ENCODE measurements around the gene ZBED1. TPM values are rescaled to one million over a fixed set of nuclear protein-coding genes. Genes with fewer than 3 reads are reported as not detected.

Gene ZBED1
- 10 to 100 TPM; 35.3 to 37.0 TPM for total RNA-seq

GRCh38 chrX:2500803-2501558, at the start of gene ZBED1, which contains the start of gene DHRSX:
ZBED1 (minus strand) TSS chrX:2500976; CDS start chrX:2490719, 10,257 bp downstream.
DHRSX (minus strand) TSS chrX:2500976; CDS start chrX:2500925, 51 bp downstream.
- peak; percentile 81 for ATAC-seq (ENCODE audit: low read depth)
- POLR2A ChIA-PET, result no interaction called here
- H3K4me1 Mint-ChIP-seq, result peaks cover 23% of the 10 kb centered on the region

GRCh38 chrX:2549876-2550275, 49.1 kb upstream of the ZBED1 start:
- POLR2A ChIA-PET, result no interaction called here
- Mint-ChIP-seq H3K36me3 (no peaks in the 10 kb centered on the region), H3K27me3 (no peaks in the 10 kb centered on the region), H3K27ac (no peak overlapping the region), H3K9me3 (peaks cover 8% of the 10 kb centered on the region), H3K4me1 (no peaks in the 10 kb centered on the region), H3K4me3 (no peak overlapping the region)
- ATAC-seq (ENCODE audit: low read depth) (no peak), DNase-seq (no peak)

More at GRCh38 chrX:2500803-2501558, at the start of gene ZBED1, which contains the start of gene DHRSX:
- no peaks in the 10 kb centered on the region for H3K27me3 Mint-ChIP-seq
- H3K4me3 Mint-ChIP-seq, result peak within 1 kb of the TSS; percentile 84
- peak within 1 kb of the TSS; percentile 87 for H3K27ac Mint-ChIP-seq
- peak; percentile 79 for DNase-seq
- no peaks in the 10 kb centered on the region for H3K9me3 Mint-ChIP-seq
- no peaks in the 10 kb centered on the region for H3K36me3 Mint-ChIP-seq

GRCh38 chrX:2548711-2549423, 48.1 kb upstream of the ZBED1 start:
- ATAC-seq (ENCODE audit: low read depth), result no peak
- DNase-seq, result no peak
- Mint-ChIP-seq H3K4me3 (no peak overlapping the region), H3K36me3 (no peaks in the 10 kb centered on the region), H3K27me3 (no peaks in the 10 kb centered on the region), H3K4me1 (no peaks in the 10 kb centered on the region), H3K9me3 (peaks cover 6% of the 10 kb centered on the region), H3K27ac (no peak overlapping the region)
- POLR2A ChIA-PET, result no interaction called here

- Mint-ChIP-seq H3K4me3 (no peak overlapping the region), H3K27me3 (no peaks in the 10 kb centered on the region), H3K27ac (no peak overlapping the region), H3K9me3 (peaks cover 6% of the 10 kb centered on the region), H3K4me1 (no peaks in the 10 kb centered on the region), H3K36me3 (no peaks in the 10 kb centered on the region)
- POLR2A ChIA-PET, result no interaction called here
- ATAC-seq (ENCODE audit: low read depth), result no peak
- DNase-seq, result no peak
Observed at GRCh38 chrX:2547736-2548135, 47.0 kb upstream of the ZBED1 start.

GRCh38 chrX:2546496-2546895, 45.7 kb upstream of the ZBED1 start:
- no peak for ATAC-seq (ENCODE audit: low read depth)
- POLR2A ChIA-PET, result no interaction called here
- Mint-ChIP-seq H3K4me1 (no peaks in the 10 kb centered on the region), H3K27me3 (no peaks in the 10 kb centered on the region), H3K4me3 (no peak overlapping the region), H3K27ac (no peak overlapping the region), H3K36me3 (no peaks in the 10 kb centered on the region), H3K9me3 (peaks cover 6% of the 10 kb centered on the region)
- DNase-seq, result no peak

- no peak overlapping the region for H3K4me3 Mint-ChIP-seq
Observed at GRCh38 chrX:2545144-2545543, 44.4 kb upstream of the ZBED1 start.

GRCh38 chrX:2542826-2543521, 42.2 kb upstream of the ZBED1 start:
- ATAC-seq (ENCODE audit: low read depth), result no peak
- Mint-ChIP-seq H3K27ac (no peak overlapping the region), H3K4me3 (no peak overlapping the region), H3K27me3 (no peaks in the 10 kb centered on the region), H3K9me3 (peaks cover 3% of the 10 kb centered on the region), H3K4me1 (no peaks in the 10 kb centered on the region), H3K36me3 (no peaks in the 10 kb centered on the region)
- POLR2A ChIA-PET, result no interaction called here
- no peak for DNase-seq

More at GRCh38 chrX:2545144-2545543, 44.4 kb upstream of the ZBED1 start:
- no peak for DNase-seq
- Mint-ChIP-seq H3K9me3 (peaks cover 6% of the 10 kb centered on the region), H3K36me3 (no peaks in the 10 kb centered on the region), H3K4me1 (no peaks in the 10 kb centered on the region), H3K27me3 (no peaks in the 10 kb centered on the region), H3K27ac (no peak overlapping the region)
- POLR2A ChIA-PET, result no interaction called here
- ATAC-seq (ENCODE audit: low read depth), result no peak

GRCh38 chrX:2541603-2542002, 40.8 kb upstream of the ZBED1 start:
- Mint-ChIP-seq H3K36me3 (no peaks in the 10 kb centered on the region), H3K4me3 (no peak overlapping the region), H3K4me1 (no peaks in the 10 kb centered on the region), H3K27me3 (peaks cover 5% of the 10 kb centered on the region), H3K27ac (no peak overlapping the region), H3K9me3 (peaks cover 3% of the 10 kb centered on the region)
- DNase-seq (no peak), ATAC-seq (ENCODE audit: low read depth) (no peak)
- POLR2A ChIA-PET, result no interaction called here

GRCh38 chrX:2540426-2540947, 39.7 kb upstream of the ZBED1 start:
- Mint-ChIP-seq H3K4me1 (no peaks in the 10 kb centered on the region), H3K9me3 (no peaks in the 10 kb centered on the region), H3K27ac (no peak overlapping the region), H3K27me3 (peaks cover 5% of the 10 kb centered on the region), H3K4me3 (no peak overlapping the region), H3K36me3 (no peaks in the 10 kb centered on the region)
- POLR2A ChIA-PET, result no interaction called here
- ATAC-seq (ENCODE audit: low read depth) (no peak), DNase-seq (no peak)

GRCh38 chrX:2539586-2539985, 38.8 kb upstream of the ZBED1 start:
- no peak overlapping the region for H3K4me3 Mint-ChIP-seq
- DNase-seq (no peak), ATAC-seq (ENCODE audit: low read depth) (no peak)
- POLR2A ChIA-PET, result no interaction called here
- no peaks in the 10 kb centered on the region for H3K4me1 Mint-ChIP-seq
- H3K36me3 Mint-ChIP-seq, result no peaks in the 10 kb centered on the region
- no peaks in the 10 kb centered on the region for H3K9me3 Mint-ChIP-seq
- H3K27me3 Mint-ChIP-seq, result peaks cover 5% of the 10 kb centered on the region
- H3K27ac Mint-ChIP-seq, result no peak overlapping the region

- Mint-ChIP-seq H3K27ac (no peak overlapping the region), H3K4me3 (no peak overlapping the region), H3K36me3 (no peaks in the 10 kb centered on the region), H3K4me1 (no peaks in the 10 kb centered on the region), H3K9me3 (no peaks in the 10 kb centered on the region), H3K27me3 (peaks cover 5% of the 10 kb centered on the region)
- ATAC-seq (ENCODE audit: low read depth), result no peak
- DNase-seq, result no peak
- POLR2A ChIA-PET, result no interaction called here
Observed at GRCh38 chrX:2538031-2538757, 37.4 kb upstream of the ZBED1 start.

GRCh38 chrX:2536974-2537373, 36.2 kb upstream of the ZBED1 start:
- Mint-ChIP-seq H3K27ac (no peak overlapping the region), H3K4me3 (no peak overlapping the region), H3K36me3 (no peaks in the 10 kb centered on the region), H3K9me3 (no peaks in the 10 kb centered on the region), H3K27me3 (peaks cover 5% of the 10 kb centered on the region), H3K4me1 (no peaks in the 10 kb centered on the region)
- ATAC-seq (ENCODE audit: low read depth) (no peak), DNase-seq (no peak)
- POLR2A ChIA-PET, result no interaction called here

- DNase-seq (no peak), ATAC-seq (ENCODE audit: low read depth) (no peak)
- no peaks in the 10 kb centered on the region for H3K36me3 Mint-ChIP-seq
- POLR2A ChIA-PET, result no interaction called here
- H3K27me3 Mint-ChIP-seq, result peaks cover 5% of the 10 kb centered on the region
- no peak overlapping the region for H3K27ac Mint-ChIP-seq
- H3K9me3 Mint-ChIP-seq, result no peaks in the 10 kb centered on the region
- H3K4me1 Mint-ChIP-seq, result no peaks in the 10 kb centered on the region
- H3K4me3 Mint-ChIP-seq, result no peak overlapping the region
Observed at GRCh38 chrX:2536141-2536540, 35.4 kb upstream of the ZBED1 start.
